H7 (cell line): ENCODE data around the gene STK35. TPM values are rescaled to one million over a fixed set of nuclear protein-coding genes. Genes with fewer than 3 reads are reported as not detected.

Experiments
- DNase-seq: peaks from one replicate; pipeline ENCODE4 v3.0.0; 2012
- H3K27me3 ChIP-seq: 2 replicates; pipeline ENCODE4 v1.6.0; 2011; ENCODE audit warnings: mild to moderate bottlenecking, low read length; ENCODE audit not compliant: control insufficient read depth, insufficient read depth
- H3K36me3 ChIP-seq: replicated peaks from 2 replicates; pipeline ENCODE4 v1.5.1; 2011; ENCODE audit warnings: low read length; ENCODE audit not compliant: control insufficient read depth, insufficient read depth
- H3K4me3 ChIP-seq: 2 replicates; pipeline ENCODE4 v1.5.1; 2011; ENCODE audit warnings: low read depth, mild to moderate bottlenecking, control low read depth, low read length, moderate library complexity; ENCODE audit not compliant: insufficient read depth
- total RNA-seq: library from RNA; depleted of rRNA; stranded (reverse); fragments of >200 nt; shearing (Covaris generic); gene quantifications from 2 replicates; pipeline ENCODE4 v1.2.3, GENCODE V29; 2014

Gene STK35
- total RNA-seq, 1 experiment from 2014 or later = 40.8 TPM

DNA sequence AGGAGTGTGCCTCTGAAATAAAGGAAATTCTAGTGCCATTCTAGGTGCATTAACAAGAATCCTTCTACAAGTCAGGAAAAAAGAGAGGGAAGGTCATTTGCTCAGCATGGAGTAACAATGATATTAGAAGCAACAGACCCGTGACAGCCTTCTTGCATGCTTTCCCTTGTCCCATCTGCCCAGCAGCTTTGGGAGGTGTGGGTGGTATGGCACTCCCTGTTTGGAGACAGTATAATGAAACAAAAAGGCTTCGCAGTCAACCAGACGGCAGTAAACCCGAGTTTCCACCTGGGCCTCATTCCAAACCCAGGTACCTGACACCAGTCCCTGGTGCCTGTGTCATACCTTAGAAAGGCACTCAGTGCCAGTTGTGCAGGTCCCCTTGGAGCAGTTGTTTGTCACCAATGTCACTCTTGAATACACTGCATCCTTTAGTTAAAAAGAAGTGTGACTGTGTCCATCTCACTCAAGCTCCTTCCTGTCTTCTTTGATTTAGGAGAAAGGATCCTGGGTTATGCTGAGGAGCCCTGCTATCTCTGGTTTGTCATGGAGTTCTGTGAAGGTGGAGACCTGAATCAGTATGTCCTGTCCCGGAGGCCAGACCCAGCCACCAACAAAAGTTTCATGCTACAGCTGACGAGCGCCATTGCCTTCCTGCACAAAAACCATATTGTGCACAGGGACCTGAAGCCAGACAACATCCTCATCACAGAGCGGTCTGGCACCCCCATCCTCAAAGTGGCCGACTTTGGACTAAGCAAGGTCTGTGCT lies 14.7 kb downstream of the STK35 start:
- no peak overlapping the region for H3K4me3 ChIP-seq
- no peak for DNase-seq
- peaks cover 13% of the 10 kb centered on the region for H3K36me3 ChIP-seq
- H3K27me3 ChIP-seq = no peaks in the 10 kb centered on the region

- Histone ChIP-seq H3K27me3 (no peaks in the 10 kb centered on the region), H3K4me3 (no peak overlapping the region), H3K36me3 (peaks cover 11% of the 10 kb centered on the region)
- no peak for DNase-seq
These were observed 17.2 kb downstream of the STK35 start for GRCh38 chr20:2118783-2119182.

DNA sequence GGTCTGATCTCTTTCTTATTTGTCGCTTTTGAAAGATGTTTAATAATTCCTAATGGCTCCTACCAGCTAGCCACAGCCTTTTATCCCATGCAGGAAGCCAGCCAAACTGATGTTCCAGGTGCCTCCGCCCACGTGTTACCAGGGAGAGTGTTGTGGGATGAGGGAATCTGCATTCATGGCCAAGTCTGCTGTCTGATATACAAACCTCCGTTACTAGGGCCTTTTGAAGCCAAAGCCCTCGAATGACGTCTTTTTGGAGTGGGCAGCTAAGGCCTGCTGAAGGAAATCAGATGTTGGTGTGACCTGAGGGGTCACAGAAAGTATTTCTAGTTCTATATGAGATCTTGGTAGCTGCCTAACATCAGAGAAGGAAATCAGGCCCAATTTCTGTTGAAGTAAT lies 21.3 kb downstream of the STK35 start:
- Histone ChIP-seq H3K27me3 (no peaks in the 10 kb centered on the region), H3K36me3 (no peaks in the 10 kb centered on the region; the same call in none of the 2 replicates), H3K4me3 (no peak overlapping the region)
- no peak for DNase-seq

GRCh38 chr20:2123720-2124119 lies 22.1 kb downstream of the STK35 start:
- DNase-seq = no peak
- Histone ChIP-seq H3K36me3 (no peaks in the 10 kb centered on the region; the same call in none of the 2 replicates), H3K27me3 (no peaks in the 10 kb centered on the region), H3K4me3 (no peak overlapping the region)

GRCh38 chr20:2124564-2125213 lies 23.1 kb downstream of the STK35 start:
- Histone ChIP-seq H3K27me3 (no peaks in the 10 kb centered on the region), H3K4me3 (no peak overlapping the region), H3K36me3 (no peaks in the 10 kb centered on the region; the same call in none of the 2 replicates)
- DNase-seq = no peak

DNA sequence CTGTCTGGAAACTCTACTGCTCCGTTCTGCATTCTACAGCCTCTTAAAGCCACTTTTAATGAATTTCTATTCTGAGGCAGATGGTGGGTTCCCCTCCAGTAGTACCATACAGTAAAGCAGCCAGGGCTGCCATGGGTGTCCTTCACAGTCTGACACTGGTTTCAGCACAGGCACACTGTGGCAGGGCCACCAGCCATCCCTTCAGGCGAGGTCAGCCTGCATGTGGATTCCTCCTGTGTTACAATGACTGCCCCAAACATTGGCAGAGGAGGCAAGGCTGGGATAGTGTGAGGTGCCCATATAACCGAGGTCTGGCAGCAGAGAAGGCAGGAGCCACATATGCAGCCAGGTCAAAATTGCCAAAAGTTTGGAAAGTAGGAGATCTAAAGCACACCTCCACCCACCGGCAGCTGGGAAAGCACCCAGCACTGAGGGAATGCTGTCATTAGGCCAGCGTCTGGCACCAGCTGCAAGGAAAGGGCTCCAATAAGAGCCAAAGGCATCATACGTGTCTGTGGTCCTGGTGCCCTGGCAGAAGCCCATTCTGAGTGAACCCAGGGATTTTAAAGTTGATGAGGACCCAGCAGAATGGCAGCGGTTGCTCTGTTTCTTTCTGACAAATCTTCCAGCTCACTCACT lies 24.0 kb downstream of the STK35 start:
- Histone ChIP-seq H3K27me3 (no peaks in the 10 kb centered on the region), H3K4me3 (no peak overlapping the region), H3K36me3 (no peaks in the 10 kb centered on the region; the same call in none of the 2 replicates)
- no peak for DNase-seq

GRCh38 chr20:2127238-2127637 lies 25.6 kb downstream of the STK35 start:
- no peak for DNase-seq
- no peaks in the 10 kb centered on the region for H3K27me3 ChIP-seq
- H3K36me3 ChIP-seq = no peaks in the 10 kb centered on the region; the same call in none of the 2 replicates
- no peak overlapping the region for H3K4me3 ChIP-seq

DNA sequence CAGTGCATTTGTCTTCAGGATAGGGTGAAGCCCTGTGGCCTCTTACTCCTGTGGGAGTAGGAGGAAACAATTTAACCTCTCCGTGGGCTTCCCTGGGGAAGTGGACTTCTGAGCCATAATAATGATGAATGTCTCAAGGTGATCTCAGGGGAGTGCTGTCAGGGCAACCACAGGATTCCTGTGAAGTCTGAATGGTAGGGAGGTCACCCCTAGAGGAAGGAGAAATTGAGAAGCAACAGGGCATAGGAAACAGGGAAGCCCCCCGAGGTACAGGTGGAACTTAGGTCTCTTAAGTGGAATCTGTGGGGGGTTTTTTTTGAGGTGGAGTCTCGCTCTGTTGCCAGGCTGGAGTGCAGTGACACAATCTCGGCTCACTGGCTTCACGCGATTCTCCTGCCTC lies 26.9 kb downstream of the STK35 start:
- Histone ChIP-seq H3K36me3 (no peaks in the 10 kb centered on the region; the same call in none of the 2 replicates), H3K4me3 (no peak overlapping the region), H3K27me3 (no peaks in the 10 kb centered on the region)
- DNase-seq = no peak

GRCh38 chr20:2130062-2130591 lies 28.5 kb downstream of the STK35 start:
- DNase-seq = no peak
- Histone ChIP-seq H3K4me3 (no peak overlapping the region), H3K27me3 (no peaks in the 10 kb centered on the region), H3K36me3 (no peaks in the 10 kb centered on the region; the same call in none of the 2 replicates)

GRCh38 chr20:2130683-2131082 lies 29.1 kb downstream of the STK35 start:
- Histone ChIP-seq H3K4me3 (no peak overlapping the region), H3K36me3 (no peaks in the 10 kb centered on the region; the same call in none of the 2 replicates), H3K27me3 (no peaks in the 10 kb centered on the region)
- DNase-seq = peak; percentile 73

- Histone ChIP-seq H3K27me3 (no peaks in the 10 kb centered on the region), H3K36me3 (no peaks in the 10 kb centered on the region), H3K4me3 (no peak overlapping the region)
- no peak for DNase-seq
These were observed 29.7 kb downstream of the STK35 start for GRCh38 chr20:2131366-2131765.

DNA sequence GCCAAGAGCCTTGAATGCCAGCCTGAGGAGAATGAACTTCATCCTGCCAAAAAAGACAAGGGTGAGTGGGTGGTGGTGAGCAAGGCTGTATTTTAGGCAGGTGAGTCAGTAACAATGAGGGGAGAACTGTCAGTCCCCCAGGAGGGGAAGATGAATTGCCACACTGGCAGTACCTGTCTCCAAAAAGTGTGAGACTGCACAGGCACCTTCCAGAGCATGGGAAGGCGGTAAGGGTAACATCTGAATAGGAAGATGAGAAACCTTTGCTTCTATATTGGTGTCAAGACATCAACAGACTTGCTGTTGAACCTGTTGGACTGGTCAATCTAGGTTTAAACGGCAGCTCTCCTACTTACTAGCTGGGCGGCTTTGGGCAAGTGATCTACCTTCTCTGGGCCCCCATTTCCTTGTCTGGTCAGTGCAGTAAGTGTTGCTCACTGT lies 30.9 kb downstream of the STK35 start:
- no peaks in the 10 kb centered on the region; the same call in 1 of the 2 replicates for H3K36me3 ChIP-seq
- H3K4me3 ChIP-seq = no peak overlapping the region
- no peak for DNase-seq
- H3K27me3 ChIP-seq = no peaks in the 10 kb centered on the region

- Histone ChIP-seq H3K36me3 (no peaks in the 10 kb centered on the region; the same call in 1 of the 2 replicates), H3K27me3 (no peaks in the 10 kb centered on the region), H3K4me3 (no peak overlapping the region)
- no peak for DNase-seq
These were observed 31.9 kb downstream of the STK35 start for GRCh38 chr20:2133318-2134183.

DNA sequence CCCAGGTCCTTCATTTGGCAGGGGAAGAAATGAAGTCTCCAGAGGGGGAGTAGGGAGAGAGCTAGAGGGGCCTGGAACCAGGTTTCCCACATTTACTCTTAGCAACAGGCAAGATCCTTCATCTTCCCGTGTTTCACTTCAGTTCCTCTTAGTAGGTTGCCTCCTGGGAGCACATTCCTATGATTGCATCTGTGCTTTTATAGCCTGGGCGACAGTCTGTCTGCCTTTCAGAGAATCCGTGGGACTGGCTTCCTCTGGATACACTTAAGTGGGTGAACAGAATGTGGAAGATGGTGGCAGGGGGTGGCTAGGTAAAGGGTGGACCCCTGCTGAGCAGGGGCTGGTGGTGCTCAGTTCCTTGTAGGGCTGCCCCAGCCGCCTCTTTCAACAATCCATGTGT lies 33.4 kb downstream of the STK35 start:
- H3K36me3 ChIP-seq = no peaks in the 10 kb centered on the region; the same call in 1 of the 2 replicates
- no peak overlapping the region for H3K4me3 ChIP-seq
- H3K27me3 ChIP-seq = no peaks in the 10 kb centered on the region
- DNase-seq = no peak
